ENCODE measurements around the gene NTRK3. TPM values are rescaled to one million over a fixed set of nuclear protein-coding genes. Genes with fewer than 3 reads are reported as not detected.

The NTRK3 gene
- total RNA-seq, 1 donor from 2014 or later, result 6.4 TPM

DNA sequence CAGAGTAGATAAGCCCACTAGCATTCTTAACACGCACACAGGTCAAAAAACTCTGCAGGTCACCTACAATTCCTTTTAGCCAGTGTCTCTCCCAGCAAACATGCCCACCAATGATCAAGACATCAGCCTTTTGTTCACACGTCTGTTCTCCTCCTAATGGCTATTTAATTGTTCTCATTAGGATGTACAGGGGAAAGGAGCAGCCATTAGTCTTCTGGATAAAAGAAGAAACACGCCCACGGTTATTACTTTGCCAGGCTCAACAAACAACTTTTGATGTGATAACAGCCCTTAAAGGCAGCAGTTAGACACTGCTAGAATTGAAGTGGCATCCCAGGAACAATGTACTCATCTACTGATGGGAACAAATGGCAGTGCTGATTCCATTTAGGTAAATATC is 108.8 kb downstream of the NTRK3 start:
- H3K4me1 Mint-ChIP-seq (ENCODE audit: unreplicated experiment), result peaks cover 14% of the 10 kb centered on the region
- H3K27me3 Mint-ChIP-seq (ENCODE audit: unreplicated experiment), result peaks cover 5% of the 10 kb centered on the region
- TF ChIP-seq, protein P1, sequence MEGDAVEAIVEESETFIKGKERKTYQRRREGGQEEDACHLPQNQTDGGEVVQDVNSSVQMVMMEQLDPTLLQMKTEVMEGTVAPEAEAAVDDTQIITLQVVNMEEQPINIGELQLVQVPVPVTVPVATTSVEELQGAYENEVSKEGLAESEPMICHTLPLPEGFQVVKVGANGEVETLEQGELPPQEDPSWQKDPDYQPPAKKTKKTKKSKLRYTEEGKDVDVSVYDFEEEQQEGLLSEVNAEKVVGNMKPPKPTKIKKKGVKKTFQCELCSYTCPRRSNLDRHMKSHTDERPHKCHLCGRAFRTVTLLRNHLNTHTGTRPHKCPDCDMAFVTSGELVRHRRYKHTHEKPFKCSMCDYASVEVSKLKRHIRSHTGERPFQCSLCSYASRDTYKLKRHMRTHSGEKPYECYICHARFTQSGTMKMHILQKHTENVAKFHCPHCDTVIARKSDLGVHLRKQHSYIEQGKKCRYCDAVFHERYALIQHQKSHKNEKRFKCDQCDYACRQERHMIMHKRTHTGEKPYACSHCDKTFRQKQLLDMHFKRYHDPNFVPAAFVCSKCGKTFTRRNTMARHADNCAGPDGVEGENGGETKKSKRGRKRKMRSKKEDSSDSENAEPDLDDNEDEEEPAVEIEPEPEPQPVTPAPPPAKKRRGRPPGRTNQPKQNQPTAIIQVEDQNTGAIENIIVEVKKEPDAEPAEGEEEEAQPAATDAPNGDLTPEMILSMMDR (IDR thresholded peaks at IDR 0.05; ENCODE audit: unreplicated experiment), result no peak
- no peaks in the 10 kb centered on the region for H3K9me3 Mint-ChIP-seq (ENCODE audit: unreplicated experiment)
- H3K4me3 Mint-ChIP-seq (ENCODE audit: unreplicated experiment), result no peak overlapping the region
- H3K36me3 Mint-ChIP-seq (ENCODE audit: low read depth, unreplicated experiment), result no peaks in the 10 kb centered on the region
- DNase-seq (ENCODE audit: low spot score), result no peak
- no peak overlapping the region for H3K27ac Mint-ChIP-seq (ENCODE audit: unreplicated experiment)

DNA sequence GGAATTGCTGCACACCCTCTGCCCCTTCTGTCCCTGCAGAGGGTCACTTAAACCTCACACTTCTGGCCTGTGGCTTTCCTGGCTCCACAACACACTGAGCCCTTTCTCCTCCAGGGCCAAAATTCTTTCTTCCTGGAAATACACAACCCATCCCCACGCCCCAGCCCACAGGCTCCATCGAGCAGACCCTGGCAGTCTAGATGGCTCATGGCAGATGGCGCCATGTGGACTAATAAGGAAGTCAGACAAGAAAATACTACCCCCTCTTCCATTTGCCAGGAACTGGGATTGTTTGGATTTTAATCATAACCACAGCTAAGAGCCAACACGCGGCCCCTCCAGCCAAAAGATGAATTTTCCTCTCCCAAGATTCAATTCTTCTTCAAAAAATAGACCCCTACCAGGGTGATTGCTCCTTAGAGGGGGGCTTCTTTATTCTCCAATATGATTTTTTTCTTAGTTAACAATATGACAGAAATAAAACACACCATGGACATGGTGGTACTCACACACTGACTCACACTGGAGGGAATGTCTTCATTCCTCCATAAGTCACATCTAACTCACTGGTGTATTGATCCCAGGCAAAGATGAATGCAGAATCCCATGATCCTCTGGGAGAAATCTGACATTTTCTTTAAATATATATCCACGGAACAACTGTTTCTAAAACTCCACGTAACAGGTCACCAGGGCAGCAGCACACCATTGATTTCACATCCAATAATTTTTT is 111.5 kb downstream of the NTRK3 start:
- H3K36me3 Mint-ChIP-seq (ENCODE audit: low read depth, unreplicated experiment), result no peaks in the 10 kb centered on the region
- no peak overlapping the region for H3K27ac Mint-ChIP-seq (ENCODE audit: unreplicated experiment)
- no peak overlapping the region for H3K4me3 Mint-ChIP-seq (ENCODE audit: unreplicated experiment)
- no peaks in the 10 kb centered on the region for H3K9me3 Mint-ChIP-seq (ENCODE audit: unreplicated experiment)
- TF ChIP-seq, protein P1 (IDR thresholded peaks at IDR 0.05; ENCODE audit: unreplicated experiment), result no peak
- peaks cover 16% of the 10 kb centered on the region for H3K27me3 Mint-ChIP-seq (ENCODE audit: unreplicated experiment)
- no peak for DNase-seq (ENCODE audit: low spot score)
- peaks cover 28% of the 10 kb centered on the region for H3K4me1 Mint-ChIP-seq (ENCODE audit: unreplicated experiment)

DNA sequence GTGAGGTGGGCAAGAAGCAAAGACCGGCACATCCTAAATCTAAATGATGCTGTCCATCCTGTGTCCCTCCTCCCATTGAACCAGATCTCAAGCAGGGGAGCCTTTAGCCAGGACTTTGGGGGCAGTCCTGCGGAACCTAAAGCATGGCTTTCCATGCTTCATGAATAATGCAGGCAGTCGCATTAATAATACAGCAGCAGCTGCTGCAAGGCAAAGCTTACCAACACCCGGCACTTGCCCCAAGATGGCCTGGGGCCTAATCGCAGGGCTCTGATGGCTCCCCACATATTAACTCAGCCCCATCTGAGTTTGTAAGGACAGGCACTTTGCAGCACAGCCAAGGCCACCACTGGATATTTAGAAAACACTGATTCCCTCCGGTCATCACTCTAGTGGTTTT is 114.4 kb downstream of the NTRK3 start:
- no peaks in the 10 kb centered on the region for H3K9me3 Mint-ChIP-seq (ENCODE audit: unreplicated experiment)
- no peaks in the 10 kb centered on the region for H3K36me3 Mint-ChIP-seq (ENCODE audit: low read depth, unreplicated experiment)
- H3K4me3 Mint-ChIP-seq (ENCODE audit: unreplicated experiment), result no peak overlapping the region
- TF ChIP-seq, protein P1 (IDR thresholded peaks at IDR 0.05; ENCODE audit: unreplicated experiment), result no peak
- H3K4me1 Mint-ChIP-seq (ENCODE audit: unreplicated experiment), result peaks cover 34% of the 10 kb centered on the region
- no peak for DNase-seq (ENCODE audit: low spot score)
- no peak overlapping the region for H3K27ac Mint-ChIP-seq (ENCODE audit: unreplicated experiment)
- peaks cover 16% of the 10 kb centered on the region for H3K27me3 Mint-ChIP-seq (ENCODE audit: unreplicated experiment)

DNA sequence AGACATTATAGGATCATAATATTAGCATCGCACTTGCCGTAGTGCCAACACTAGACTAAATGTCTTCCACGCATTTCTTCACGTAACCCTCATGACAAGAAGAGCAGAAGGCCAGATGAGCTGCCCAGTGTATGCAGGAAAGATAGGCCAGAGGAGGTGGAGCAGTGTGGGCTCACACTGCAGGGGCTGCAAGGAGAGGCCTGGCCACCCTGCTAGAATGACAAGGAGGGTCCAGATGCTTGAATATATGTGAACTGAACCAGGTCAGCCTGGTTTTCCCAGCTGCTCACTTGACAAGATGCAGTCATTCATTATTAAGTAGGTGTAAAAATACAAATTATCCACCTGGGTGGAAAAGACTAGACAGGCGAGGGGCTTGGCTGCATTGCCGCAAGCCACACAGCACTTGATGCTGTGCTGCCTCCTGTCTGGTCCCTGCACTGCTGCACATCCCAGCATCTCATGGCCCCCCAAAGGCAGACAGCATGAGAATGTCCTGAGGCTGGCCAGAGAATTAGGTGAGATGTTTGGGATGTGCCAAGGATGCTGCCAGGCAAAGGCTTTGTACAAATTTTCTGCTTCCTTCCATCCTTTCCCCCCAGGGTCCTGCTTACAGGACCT is 115.2 kb downstream of the NTRK3 start:
- Mint-ChIP-seq H3K27ac (ENCODE audit: unreplicated experiment) (peak overlapping the region; percentile 4), H3K36me3 (ENCODE audit: low read depth, unreplicated experiment) (no peaks in the 10 kb centered on the region), H3K9me3 (ENCODE audit: unreplicated experiment) (no peaks in the 10 kb centered on the region), H3K27me3 (ENCODE audit: unreplicated experiment) (peaks cover 20% of the 10 kb centered on the region), H3K4me3 (ENCODE audit: unreplicated experiment) (no peak overlapping the region), H3K4me1 (ENCODE audit: unreplicated experiment) (peaks cover 37% of the 10 kb centered on the region)
- TF ChIP-seq, protein P1 (IDR thresholded peaks at IDR 0.05; ENCODE audit: unreplicated experiment), result no peak
- no peak for DNase-seq (ENCODE audit: low spot score)

DNA sequence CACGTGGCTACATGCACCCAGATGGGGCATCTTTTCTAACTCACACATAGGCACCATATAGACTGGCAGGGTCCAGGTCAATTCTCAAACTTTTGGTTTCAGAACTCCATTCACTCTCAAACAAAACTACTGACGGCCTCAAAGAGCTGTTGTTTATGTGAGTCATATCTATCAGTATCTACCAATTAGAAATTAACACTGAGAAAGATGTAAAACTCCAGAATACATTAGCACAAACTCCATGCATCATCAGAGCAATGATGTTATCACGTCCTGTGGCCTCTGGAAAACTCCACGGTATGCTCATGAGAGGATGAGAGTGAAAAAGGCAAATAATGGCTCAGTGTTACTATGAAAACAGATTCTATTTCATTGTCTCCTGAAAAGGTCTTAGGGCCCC is 116.1 kb downstream of the NTRK3 start:
- H3K9me3 Mint-ChIP-seq (ENCODE audit: unreplicated experiment), result no peaks in the 10 kb centered on the region
- peaks cover 20% of the 10 kb centered on the region for H3K27me3 Mint-ChIP-seq (ENCODE audit: unreplicated experiment)
- TF ChIP-seq, protein P1 (IDR thresholded peaks at IDR 0.05; ENCODE audit: unreplicated experiment), result no peak
- no peak overlapping the region for H3K4me3 Mint-ChIP-seq (ENCODE audit: unreplicated experiment)
- no peak for DNase-seq (ENCODE audit: low spot score)
- H3K36me3 Mint-ChIP-seq (ENCODE audit: low read depth, unreplicated experiment), result no peaks in the 10 kb centered on the region
- H3K4me1 Mint-ChIP-seq (ENCODE audit: unreplicated experiment), result peaks cover 37% of the 10 kb centered on the region
- H3K27ac Mint-ChIP-seq (ENCODE audit: unreplicated experiment), result peak overlapping the region; percentile 65

All from endothelial cell (in vitro differentiated cells).